HEK293 (cell line): ENCODE measurements around the gene JPH4.
"Not testable (repeated sequence)": the region's sequence is repeated elsewhere in the genome, so short reads cannot be mapped to it uniquely, and the experiment has no call there.

Source experiments
- SETDB1 ChIP-seq: IDR thresholded peaks from one replicate; pipeline ENCODE4 v1.6.1; 2017; ENCODE audit warnings: mild to moderate bottlenecking, low read length, moderate library complexity, mixed read lengths; ENCODE audit not compliant: insufficient read length
- YY1 ChIP-seq: fragments of 450-650 bp; formaldehyde crosslinking; IDR thresholded peaks from 2 replicates; pipeline ENCODE4 v1.5.1; 2018; ENCODE audit warnings: missing biosample characterization, missing genetic modification characterization
- ZNF132 ChIP-seq: fragments of 450-650 bp; formaldehyde crosslinking; IDR thresholded peaks from 2 replicates; pipeline ENCODE4 v1.5.1; 2017; ENCODE audit warnings: missing biosample characterization, missing genetic modification characterization, borderline replicate concordance
- ZNF19 ChIP-seq: fragments of 450-650 bp; formaldehyde crosslinking; IDR thresholded peaks from 2 replicates; pipeline ENCODE4; 2016; ENCODE audit warnings: missing biosample characterization, missing genetic modification characterization, low read depth
- ZNF202 ChIP-seq: fragments of 450-650 bp; formaldehyde crosslinking; IDR thresholded peaks from 2 replicates; pipeline ENCODE4 v1.5.1; 2016; ENCODE audit warnings: missing biosample characterization, missing genetic modification characterization, borderline replicate concordance
- TF ChIP-seq, protein P1 (sequence below): fragments of 450-650 bp; IDR thresholded peaks from 2 replicates; pipeline ENCODE4 v1.5.1; 2018; ENCODE audit warnings: missing biosample characterization, mild to moderate bottlenecking, missing genetic modification characterization
- TF ChIP-seq, protein P2 (sequence below): fragments of 450-650 bp; formaldehyde crosslinking; IDR thresholded peaks from 2 replicates; pipeline ENCODE4 v1.5.1; 2016; ENCODE audit warnings: missing biosample characterization, missing genetic modification characterization
- TF ChIP-seq, protein P3 (sequence below): fragments of 450-650 bp; formaldehyde crosslinking; IDR thresholded peaks from 2 replicates; pipeline ENCODE4 v1.5.1; 2016; ENCODE audit warnings: missing biosample characterization, missing genetic modification characterization

DNA sequence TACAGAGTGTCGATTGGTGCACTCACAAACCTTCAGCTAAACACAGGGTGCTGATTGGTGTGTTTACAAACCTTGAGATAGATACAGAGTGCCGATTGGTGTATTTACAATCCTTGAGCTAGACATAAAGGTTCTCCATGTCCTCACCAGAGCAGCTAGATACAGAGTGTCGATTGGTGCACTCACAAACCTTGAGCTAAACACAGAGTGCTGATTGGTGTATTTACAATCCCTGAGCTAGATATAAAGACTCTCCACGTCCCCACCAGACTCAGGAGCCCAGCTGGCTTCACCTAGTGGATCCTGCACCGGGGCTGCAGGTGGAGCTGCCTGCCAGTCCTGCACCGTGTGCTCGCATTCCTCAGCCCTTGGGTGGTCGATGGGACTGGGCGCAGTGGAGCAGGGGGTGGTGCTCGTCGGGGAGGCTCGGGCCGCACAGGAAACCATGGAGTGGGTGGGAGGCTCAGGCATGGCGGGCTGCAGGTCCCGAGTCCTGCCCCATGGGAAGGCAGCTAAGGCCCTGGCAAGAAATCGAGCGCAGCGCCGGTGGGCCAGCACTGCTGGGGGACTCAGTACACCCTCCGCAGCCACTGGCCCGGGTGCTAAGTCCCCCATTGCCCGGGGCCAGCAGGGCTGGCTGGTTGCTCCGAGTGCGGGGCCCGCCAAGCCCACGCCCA is 6.1 kb upstream of the JPH4 start:
- not testable (repeated sequence) for TF ChIP-seq ZNF19 (tag by site-specific recombination); ZNF132 (tag by site-specific recombination); YY1 (tag by site-specific recombination); SETDB1; ZNF202 (tag by site-specific recombination)
- TF ChIP-seq, protein P1, sequence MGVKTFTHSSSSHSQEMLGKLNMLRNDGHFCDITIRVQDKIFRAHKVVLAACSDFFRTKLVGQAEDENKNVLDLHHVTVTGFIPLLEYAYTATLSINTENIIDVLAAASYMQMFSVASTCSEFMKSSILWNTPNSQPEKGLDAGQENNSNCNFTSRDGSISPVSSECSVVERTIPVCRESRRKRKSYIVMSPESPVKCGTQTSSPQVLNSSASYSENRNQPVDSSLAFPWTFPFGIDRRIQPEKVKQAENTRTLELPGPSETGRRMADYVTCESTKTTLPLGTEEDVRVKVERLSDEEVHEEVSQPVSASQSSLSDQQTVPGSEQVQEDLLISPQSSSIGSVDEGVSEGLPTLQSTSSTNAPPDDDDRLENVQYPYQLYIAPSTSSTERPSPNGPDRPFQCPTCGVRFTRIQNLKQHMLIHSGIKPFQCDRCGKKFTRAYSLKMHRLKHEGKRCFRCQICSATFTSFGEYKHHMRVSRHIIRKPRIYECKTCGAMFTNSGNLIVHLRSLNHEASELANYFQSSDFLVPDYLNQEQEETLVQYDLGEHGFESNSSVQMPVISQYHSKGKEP (tag by site-specific recombination), result not testable (repeated sequence)
- TF ChIP-seq, protein P2, sequence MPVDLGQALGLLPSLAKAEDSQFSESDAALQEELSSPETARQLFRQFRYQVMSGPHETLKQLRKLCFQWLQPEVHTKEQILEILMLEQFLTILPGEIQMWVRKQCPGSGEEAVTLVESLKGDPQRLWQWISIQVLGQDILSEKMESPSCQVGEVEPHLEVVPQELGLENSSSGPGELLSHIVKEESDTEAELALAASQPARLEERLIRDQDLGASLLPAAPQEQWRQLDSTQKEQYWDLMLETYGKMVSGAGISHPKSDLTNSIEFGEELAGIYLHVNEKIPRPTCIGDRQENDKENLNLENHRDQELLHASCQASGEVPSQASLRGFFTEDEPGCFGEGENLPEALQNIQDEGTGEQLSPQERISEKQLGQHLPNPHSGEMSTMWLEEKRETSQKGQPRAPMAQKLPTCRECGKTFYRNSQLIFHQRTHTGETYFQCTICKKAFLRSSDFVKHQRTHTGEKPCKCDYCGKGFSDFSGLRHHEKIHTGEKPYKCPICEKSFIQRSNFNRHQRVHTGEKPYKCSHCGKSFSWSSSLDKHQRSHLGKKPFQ (tag by site-specific recombination), result not testable (repeated sequence)
- TF ChIP-seq, protein P3, sequence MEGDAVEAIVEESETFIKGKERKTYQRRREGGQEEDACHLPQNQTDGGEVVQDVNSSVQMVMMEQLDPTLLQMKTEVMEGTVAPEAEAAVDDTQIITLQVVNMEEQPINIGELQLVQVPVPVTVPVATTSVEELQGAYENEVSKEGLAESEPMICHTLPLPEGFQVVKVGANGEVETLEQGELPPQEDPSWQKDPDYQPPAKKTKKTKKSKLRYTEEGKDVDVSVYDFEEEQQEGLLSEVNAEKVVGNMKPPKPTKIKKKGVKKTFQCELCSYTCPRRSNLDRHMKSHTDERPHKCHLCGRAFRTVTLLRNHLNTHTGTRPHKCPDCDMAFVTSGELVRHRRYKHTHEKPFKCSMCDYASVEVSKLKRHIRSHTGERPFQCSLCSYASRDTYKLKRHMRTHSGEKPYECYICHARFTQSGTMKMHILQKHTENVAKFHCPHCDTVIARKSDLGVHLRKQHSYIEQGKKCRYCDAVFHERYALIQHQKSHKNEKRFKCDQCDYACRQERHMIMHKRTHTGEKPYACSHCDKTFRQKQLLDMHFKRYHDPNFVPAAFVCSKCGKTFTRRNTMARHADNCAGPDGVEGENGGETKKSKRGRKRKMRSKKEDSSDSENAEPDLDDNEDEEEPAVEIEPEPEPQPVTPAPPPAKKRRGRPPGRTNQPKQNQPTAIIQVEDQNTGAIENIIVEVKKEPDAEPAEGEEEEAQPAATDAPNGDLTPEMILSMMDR, result not testable (repeated sequence)
